ENCODE data around the gene MYRIP. TPM values are rescaled to one million over a fixed set of nuclear protein-coding genes. Genes with fewer than 3 reads are reported as not detected.

Gene MYRIP
- polyA plus RNA-seq, 1 of the 3 experiments (the other 2 are of a cell fraction): 1.2 TPM

GRCh38 chr3:40097131-40098117 lies 288.0 kb downstream of the MYRIP start (continued):
- TF ChIP-seq TEAD4 (IDR thresholded peaks at IDR 0.05; ENCODE audit: borderline replicate concordance, insufficient read depth) (no peak), NFIC (IDR thresholded peaks at IDR 0.05; ENCODE audit: borderline replicate concordance) (no peak), FOXJ3 (CRISPR knock-in tag; IDR thresholded peaks at IDR 0.05) (no peak), RXRA (IDR thresholded peaks at IDR 0.05; ENCODE audit: borderline replicate concordance, low read depth) (no peak), USF1 (IDR thresholded peaks at IDR 0.05; ENCODE audit: borderline replicate concordance, low read depth) (no peak), JUND (IDR thresholded peaks at IDR 0.05) (no peak), TAF1 (IDR thresholded peaks at IDR 0.05; ENCODE audit: borderline replicate concordance, low read depth, low read length) (no peak)

GRCh38 chr3:40098261-40098759 lies 288.9 kb downstream of the MYRIP start:
- no peaks in the 10 kb centered on the region for H4K20me1 ChIP-seq (ENCODE audit: insufficient read depth)
- TF ChIP-seq POLR2AphosphoS5 (IDR thresholded peaks at IDR 0.05; ENCODE audit: low read depth, low read length) (no peak), MEF2A (IDR thresholded peaks at IDR 0.05; ENCODE audit: borderline replicate concordance, low read depth) (no peak), GATA2 (CRISPR knock-in tag; IDR thresholded peaks at IDR 0.05) (no peak), JUND (IDR thresholded peaks at IDR 0.05) (no peak), FOXJ3 (CRISPR knock-in tag; IDR thresholded peaks at IDR 0.05) (no peak), GABPA (IDR thresholded peaks at IDR 0.05; ENCODE audit: low read depth) (no peak), RAD21 (IDR thresholded peaks at IDR 0.05; ENCODE audit: low read length) (no peak), TAF1 (IDR thresholded peaks at IDR 0.05; ENCODE audit: borderline replicate concordance, low read depth, low read length) (no peak), CHD2 (IDR thresholded peaks at IDR 0.05; ENCODE audit: low read length, partially characterized antibody) (no peak), IRF3 (IDR thresholded peaks at IDR 0.05; ENCODE audit: low read depth, low read length) (no peak), SIN3A (IDR thresholded peaks at IDR 0.05; ENCODE audit: borderline replicate concordance, low read depth, low read length) (no peak), USF2 (IDR thresholded peaks at IDR 0.05; ENCODE audit: borderline replicate concordance, low read depth, low read length) (no peak)
- ChIA-PET CTCF (interaction anchor here (1.1 kb wide), 1 partner anchor 22 kb away, joined by 3 read pairs; no protein-coding TSS in a partner anchor), POLR2A (no interaction called here)
- H3K9me2 ChIP-seq: no peaks in the 10 kb centered on the region
- H3K9me3 ChIP-seq: peaks cover 8% of the 10 kb centered on the region; the same call in 1 of the 2 replicates
- H2AFZ ChIP-seq (ENCODE audit: low read depth): no peak overlapping the region
- no peaks in the 10 kb centered on the region for H3K79me2 ChIP-seq (ENCODE audit: insufficient read depth)
- no peak overlapping the region for H3K9ac ChIP-seq
- peaks cover 0 to 7% of the 10 kb centered on the region in 2 experiments; a peak in 2 of 4 replicates for H3K4me1 ChIP-seq (ENCODE audit: control insufficient read depth in 1 of 2, insufficient read depth in 2 of 2, low read depth in 1 of 2, low read length in 1 of 2)
- no peaks in the 10 kb centered on the region for H3K27me3 ChIP-seq (ENCODE audit: insufficient read depth)
- no peak for DNase-seq
- no peaks in the 10 kb centered on the region for H3K36me3 ChIP-seq (replicated peaks in 1 of 2; ENCODE audit: control insufficient read depth in 1 of 2, insufficient read depth in 2 of 2, low read length in 1 of 2)
- H3K4me2 ChIP-seq: no peak overlapping the region
- no peak overlapping the region for H3K4me3 ChIP-seq (ENCODE audit: low read depth in 2 of 2, low read length in 1 of 2)
- no peak overlapping the region for H3K27ac ChIP-seq (ENCODE audit: low read depth in 2 of 2, low read length in 1 of 2)
- H3F3A ChIP-seq (replicated peaks; ENCODE audit: insufficient read depth): no peaks in the 10 kb centered on the region

All from SK-N-SH (cell line).